GM18502 (cell line): ENCODE measurements around the gene S100B.

Experiments
- ATAC-seq: cut with Tn5 transposase; IDR thresholded peaks from one replicate; pipeline ENCODE4 v1.9.1; 2021; ENCODE audit warnings: mild to moderate bottlenecking; ENCODE audit not compliant: unreplicated experiment, poor library complexity

The S100B gene

GRCh38 chr21:46564391-46564790 is 40.5 kb downstream of the S100B start:
- ATAC-seq = no peak

- no peak for ATAC-seq
Measured at GRCh38 chr21:46562964-46563607, 41.8 kb downstream of the S100B start.

GRCh38 chr21:46562472-46562871 is 42.4 kb downstream of the S100B start:
- ATAC-seq = no peak

GRCh38 chr21:46561445-46562090 is 43.3 kb downstream of the S100B start:
- no peak for ATAC-seq

- no peak for ATAC-seq
Measured at GRCh38 chr21:46560568-46561444, 44.1 kb downstream of the S100B start.

- no peak for ATAC-seq
Measured at GRCh38 chr21:46559291-46559983, 45.4 kb downstream of the S100B start.

GRCh38 chr21:46557919-46558392 is 46.9 kb downstream of the S100B start:
- no peak for ATAC-seq

- no peak for ATAC-seq
Measured at GRCh38 chr21:46557469-46557868, 47.4 kb downstream of the S100B start.

- ATAC-seq = no peak
Measured at GRCh38 chr21:46556802-46557201, 48.1 kb downstream of the S100B start.

- no peak for ATAC-seq
Measured at GRCh38 chr21:46555678-46556077, 49.2 kb downstream of the S100B start.

- no peak for ATAC-seq
Measured at GRCh38 chr21:46555225-46555617, 49.7 kb downstream of the S100B start.

GRCh38 chr21:46554431-46555224 is 50.3 kb downstream of the S100B start:
- no peak for ATAC-seq

- ATAC-seq = no peak
Measured at GRCh38 chr21:46553993-46554392, 50.9 kb downstream of the S100B start.

- ATAC-seq = no peak
Measured at GRCh38 chr21:46552865-46553379, 52.0 kb downstream of the S100B start.

GRCh38 chr21:46552274-46552673 is 52.6 kb downstream of the S100B start:
- no peak for ATAC-seq

- ATAC-seq = no peak
Measured at GRCh38 chr21:46551636-46552241, 53.1 kb downstream of the S100B start.

- no peak for ATAC-seq
Measured at GRCh38 chr21:46550116-46550941, 54.6 kb downstream of the S100B start.

GRCh38 chr21:46549650-46550049 is 55.2 kb downstream of the S100B start:
- ATAC-seq = no peak
